GM20431 (cell line): ENCODE data around the gene CNTLN.

ENCODE experiments used
- in situ Hi-C: fragments of 300-500 bp; cut with MseI, MboI; formaldehyde crosslinking; loops from one replicate; pipeline ENCODE4 v1.15.0; 2020; ENCODE audit warnings: low sequenced_read_pairs; ENCODE audit not compliant: unreplicated experiment

Gene CNTLN

GRCh38 chr9:17134396-17135294 is at the start of gene CNTLN:
Gene CNTLN (plus strand): TSS chr9:17135040. CDS start chr9:17135066, 26 bp downstream.
- in situ Hi-C loops, result no loop called here

GRCh38 chr9:17088566-17088965 is 46.3 kb upstream of the CNTLN start:
- in situ Hi-C loops, result loop anchor here (25.0 kb wide), 1 partner anchor 99 kb away; no protein-coding TSS in a partner anchor

- in situ Hi-C loops, result loop anchor here (25.0 kb wide), 1 partner anchor 97 kb away; no protein-coding TSS in a partner anchor
Observed at GRCh38 chr9:17090041-17090440, 44.8 kb upstream of the CNTLN start.

GRCh38 chr9:17116400-17116837 is 18.4 kb upstream of the CNTLN start:
- in situ Hi-C loops, result no loop called here

GRCh38 chr9:17117372-17117771 is 17.5 kb upstream of the CNTLN start:
- in situ Hi-C loops, result no loop called here

GRCh38 chr9:17120203-17120602 is 14.6 kb upstream of the CNTLN start:
- in situ Hi-C loops, result no loop called here

GRCh38 chr9:17121264-17121663 is 13.6 kb upstream of the CNTLN start:
- in situ Hi-C loops, result no loop called here

- in situ Hi-C loops, result no loop called here
Observed at GRCh38 chr9:17130291-17130690, 4.5 kb upstream of the CNTLN start.

GRCh38 chr9:17130725-17131124 is 4.1 kb upstream of the CNTLN start:
- in situ Hi-C loops, result no loop called here

GRCh38 chr9:17131494-17131893 is 3.3 kb upstream of the CNTLN start:
- in situ Hi-C loops, result no loop called here

- in situ Hi-C loops, result no loop called here
Observed at GRCh38 chr9:17135295-17136160, 688 bp downstream of the CNTLN start.

GRCh38 chr9:17137566-17137965 is 2.7 kb downstream of the CNTLN start:
- in situ Hi-C loops, result no loop called here

- in situ Hi-C loops, result no loop called here
Observed at GRCh38 chr9:17138503-17138902, 3.7 kb downstream of the CNTLN start.

GRCh38 chr9:17140418-17140817 is 5.6 kb downstream of the CNTLN start:
- in situ Hi-C loops, result no loop called here

- in situ Hi-C loops, result no loop called here
Observed at GRCh38 chr9:17148324-17148723, 13.5 kb downstream of the CNTLN start.

- in situ Hi-C loops, result no loop called here
Observed at GRCh38 chr9:17159469-17159868, 24.6 kb downstream of the CNTLN start.

- in situ Hi-C loops, result no loop called here
Observed at GRCh38 chr9:17160327-17160726, 25.5 kb downstream of the CNTLN start.

GRCh38 chr9:17165764-17166163 is 30.9 kb downstream of the CNTLN start:
- in situ Hi-C loops, result no loop called here

- in situ Hi-C loops, result no loop called here
Observed at GRCh38 chr9:17166346-17166745, 31.5 kb downstream of the CNTLN start.

GRCh38 chr9:17171309-17172094 is 36.7 kb downstream of the CNTLN start:
- in situ Hi-C loops, result no loop called here
